ENCODE data around the gene STX8.

Gene STX8

DNA sequence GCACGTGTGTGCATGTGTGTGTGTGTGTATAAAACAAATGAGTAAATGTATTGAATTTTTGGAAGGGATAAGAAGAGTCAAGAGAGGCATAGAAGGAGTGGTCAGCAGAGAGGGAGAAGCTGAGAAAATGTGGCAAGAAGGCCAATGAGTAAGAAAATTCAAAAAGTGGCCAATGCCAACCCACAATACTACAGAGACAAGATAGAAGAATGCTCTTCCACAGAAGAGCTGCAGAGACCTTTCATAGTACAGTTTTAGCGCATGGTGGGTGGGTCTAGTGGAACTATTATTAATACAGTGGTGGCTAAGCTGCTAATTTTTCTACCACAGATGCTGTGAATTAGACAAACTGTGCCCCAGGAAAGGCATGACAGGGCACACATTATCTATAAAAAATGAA, 320.8 kb downstream of the STX8 start:
- Histone ChIP-seq H3K36me3 (ENCODE audit: control insufficient read depth in 2 of 2, insufficient read depth in 1 of 2, low read length in 2 of 2) (no peaks in the 10 kb centered on the region), H3K4me1 (ENCODE audit: control insufficient read depth, insufficient read depth, low read length) (peaks cover 8% of the 10 kb centered on the region; the same call in 1 of the 2 replicates), H3K9me3 (ENCODE audit: control insufficient read depth, insufficient read depth, low read depth, low read length) (no peaks in the 10 kb centered on the region), H3K27ac (ENCODE audit: extremely low read depth, low read depth, low read length) (no peak overlapping the region), H3K4me3 (ENCODE audit: low read depth, low read length) (no peak overlapping the region)
- ChIA-PET POLR2A (no interaction called here), CTCF (no interaction called here)
- TF ChIP-seq ZNF701 (tag by site-specific recombination; IDR thresholded peaks at IDR 0.05), result no peak
- TF ChIP-seq, protein P1, sequence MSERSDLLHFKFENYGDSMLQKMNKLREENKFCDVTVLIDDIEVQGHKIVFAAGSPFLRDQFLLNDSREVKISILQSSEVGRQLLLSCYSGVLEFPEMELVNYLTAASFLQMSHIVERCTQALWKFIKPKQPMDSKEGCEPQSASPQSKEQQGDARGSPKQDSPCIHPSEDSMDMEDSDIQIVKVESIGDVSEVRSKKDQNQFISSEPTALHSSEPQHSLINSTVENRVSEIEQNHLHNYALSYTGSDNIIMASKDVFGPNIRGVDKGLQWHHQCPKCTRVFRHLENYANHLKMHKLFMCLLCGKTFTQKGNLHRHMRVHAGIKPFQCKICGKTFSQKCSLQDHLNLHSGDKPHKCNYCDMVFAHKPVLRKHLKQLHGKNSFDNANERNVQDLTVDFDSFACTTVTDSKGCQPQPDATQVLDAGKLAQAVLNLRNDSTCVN (tag by site-specific recombination; optimal IDR thresholded peaks at IDR 0.05), result no peak
- TF ChIP-seq, protein P2, sequence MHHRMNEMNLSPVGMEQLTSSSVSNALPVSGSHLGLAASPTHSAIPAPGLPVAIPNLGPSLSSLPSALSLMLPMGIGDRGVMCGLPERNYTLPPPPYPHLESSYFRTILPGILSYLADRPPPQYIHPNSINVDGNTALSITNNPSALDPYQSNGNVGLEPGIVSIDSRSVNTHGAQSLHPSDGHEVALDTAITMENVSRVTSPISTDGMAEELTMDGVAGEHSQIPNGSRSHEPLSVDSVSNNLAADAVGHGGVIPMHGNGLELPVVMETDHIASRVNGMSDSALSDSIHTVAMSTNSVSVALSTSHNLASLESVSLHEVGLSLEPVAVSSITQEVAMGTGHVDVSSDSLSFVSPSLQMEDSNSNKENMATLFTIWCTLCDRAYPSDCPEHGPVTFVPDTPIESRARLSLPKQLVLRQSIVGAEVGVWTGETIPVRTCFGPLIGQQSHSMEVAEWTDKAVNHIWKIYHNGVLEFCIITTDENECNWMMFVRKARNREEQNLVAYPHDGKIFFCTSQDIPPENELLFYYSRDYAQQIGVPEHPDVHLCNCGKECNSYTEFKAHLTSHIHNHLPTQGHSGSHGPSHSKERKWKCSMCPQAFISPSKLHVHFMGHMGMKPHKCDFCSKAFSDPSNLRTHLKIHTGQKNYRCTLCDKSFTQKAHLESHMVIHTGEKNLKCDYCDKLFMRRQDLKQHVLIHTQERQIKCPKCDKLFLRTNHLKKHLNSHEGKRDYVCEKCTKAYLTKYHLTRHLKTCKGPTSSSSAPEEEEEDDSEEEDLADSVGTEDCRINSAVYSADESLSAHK (tag by site-specific recombination; IDR thresholded peaks at IDR 0.05), result no peak
- no peak for TF ChIP-seq ZNF324 (tag by site-specific recombination; IDR thresholded peaks at IDR 0.05)
- no peak for TF ChIP-seq KLF8 (tag by site-specific recombination; IDR thresholded peaks at IDR 0.05)
- no peak for TF ChIP-seq MZF1 (tag by site-specific recombination; IDR thresholded peaks at IDR 0.05; ENCODE audit: borderline replicate concordance)
- no peak for TF ChIP-seq ZNF174 (tag by site-specific recombination; IDR thresholded peaks at IDR 0.05)
- TF ChIP-seq, protein P3, sequence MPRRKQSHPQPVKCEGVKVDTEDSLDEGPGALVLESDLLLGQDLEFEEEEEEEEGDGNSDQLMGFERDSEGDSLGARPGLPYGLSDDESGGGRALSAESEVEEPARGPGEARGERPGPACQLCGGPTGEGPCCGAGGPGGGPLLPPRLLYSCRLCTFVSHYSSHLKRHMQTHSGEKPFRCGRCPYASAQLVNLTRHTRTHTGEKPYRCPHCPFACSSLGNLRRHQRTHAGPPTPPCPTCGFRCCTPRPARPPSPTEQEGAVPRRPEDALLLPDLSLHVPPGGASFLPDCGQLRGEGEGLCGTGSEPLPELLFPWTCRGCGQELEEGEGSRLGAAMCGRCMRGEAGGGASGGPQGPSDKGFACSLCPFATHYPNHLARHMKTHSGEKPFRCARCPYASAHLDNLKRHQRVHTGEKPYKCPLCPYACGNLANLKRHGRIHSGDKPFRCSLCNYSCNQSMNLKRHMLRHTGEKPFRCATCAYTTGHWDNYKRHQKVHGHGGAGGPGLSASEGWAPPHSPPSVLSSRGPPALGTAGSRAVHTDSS (tag by site-specific recombination; IDR thresholded peaks at IDR 0.05), result no peak
- TF ChIP-seq ZNF660 (tag by site-specific recombination; IDR thresholded peaks at IDR 0.05), result no peak
- TF ChIP-seq GFI1B (tag by site-specific recombination; IDR thresholded peaks at IDR 0.05), result no peak
- no peak for TF ChIP-seq ZNF221 (tag by site-specific recombination; IDR thresholded peaks at IDR 0.05; ENCODE audit: borderline replicate concordance)
- TF ChIP-seq, protein P4, sequence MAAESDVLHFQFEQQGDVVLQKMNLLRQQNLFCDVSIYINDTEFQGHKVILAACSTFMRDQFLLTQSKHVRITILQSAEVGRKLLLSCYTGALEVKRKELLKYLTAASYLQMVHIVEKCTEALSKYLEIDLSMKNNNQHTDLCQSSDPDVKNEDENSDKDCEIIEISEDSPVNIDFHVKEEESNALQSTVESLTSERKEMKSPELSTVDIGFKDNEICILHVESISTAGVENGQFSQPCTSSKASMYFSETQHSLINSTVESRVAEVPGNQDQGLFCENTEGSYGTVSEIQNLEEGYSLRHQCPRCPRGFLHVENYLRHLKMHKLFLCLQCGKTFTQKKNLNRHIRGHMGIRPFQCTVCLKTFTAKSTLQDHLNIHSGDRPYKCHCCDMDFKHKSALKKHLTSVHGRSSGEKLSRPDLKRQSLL (tag by site-specific recombination; IDR thresholded peaks at IDR 0.05), result no peak
- TF ChIP-seq, protein P5, sequence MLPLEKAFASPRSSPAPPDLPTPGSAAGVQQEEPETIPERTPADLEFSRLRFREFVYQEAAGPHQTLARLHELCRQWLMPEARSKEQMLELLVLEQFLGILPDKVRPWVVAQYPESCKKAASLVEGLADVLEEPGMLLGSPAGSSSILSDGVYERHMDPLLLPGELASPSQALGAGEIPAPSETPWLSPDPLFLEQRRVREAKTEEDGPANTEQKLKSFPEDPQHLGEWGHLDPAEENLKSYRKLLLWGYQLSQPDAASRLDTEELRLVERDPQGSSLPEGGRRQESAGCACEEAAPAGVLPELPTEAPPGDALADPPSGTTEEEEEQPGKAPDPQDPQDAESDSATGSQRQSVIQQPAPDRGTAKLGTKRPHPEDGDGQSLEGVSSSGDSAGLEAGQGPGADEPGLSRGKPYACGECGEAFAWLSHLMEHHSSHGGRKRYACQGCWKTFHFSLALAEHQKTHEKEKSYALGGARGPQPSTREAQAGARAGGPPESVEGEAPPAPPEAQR (tag by site-specific recombination; IDR thresholded peaks at IDR 0.05), result no peak
- TF ChIP-seq MYNN (tag by site-specific recombination; IDR thresholded peaks at IDR 0.05; ENCODE audit: borderline replicate concordance), result no peak
- TF ChIP-seq ZNF239 (tag by site-specific recombination; IDR thresholded peaks at IDR 0.05), result no peak

DNA sequence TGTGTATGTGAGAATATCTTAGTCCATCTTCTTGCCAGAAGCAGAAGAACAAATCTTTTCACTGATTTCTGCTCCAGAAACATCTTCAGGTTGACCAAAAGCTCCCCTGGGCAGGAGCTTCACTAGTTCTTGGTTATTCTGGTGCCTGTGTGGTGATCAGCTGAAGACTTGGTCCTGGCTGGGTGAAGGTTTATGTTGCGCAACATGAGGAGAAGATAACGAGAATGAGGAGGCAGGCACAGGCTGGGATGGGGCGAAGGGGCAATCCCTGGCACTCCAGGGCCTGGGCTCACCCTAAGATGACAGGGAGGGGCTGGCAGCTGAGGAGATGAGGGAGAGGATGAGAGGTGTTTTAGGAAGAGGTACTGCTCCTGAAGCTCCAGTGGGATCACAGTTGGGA, 322.3 kb downstream of the STX8 start:
- no peaks in the 10 kb centered on the region for H3K9me3 ChIP-seq (ENCODE audit: control insufficient read depth, insufficient read depth, low read depth, low read length)
- POLR2A ChIA-PET, result no interaction called here
- H3K4me1 ChIP-seq (ENCODE audit: control insufficient read depth, insufficient read depth, low read length), result peaks cover 8% of the 10 kb centered on the region; the same call in 1 of the 2 replicates
- no peaks in the 10 kb centered on the region for H3K36me3 ChIP-seq (ENCODE audit: control insufficient read depth in 2 of 2, insufficient read depth in 1 of 2, low read length in 2 of 2)
- no peak for TF ChIP-seq ZNF138 (tag by site-specific recombination; IDR thresholded peaks at IDR 0.05; ENCODE audit: borderline replicate concordance)
- no peak for TF ChIP-seq ZFP37 (tag by site-specific recombination; IDR thresholded peaks at IDR 0.05)
- TF ChIP-seq ZFP41 (tag by site-specific recombination; IDR thresholded peaks at IDR 0.05; ENCODE audit: borderline replicate concordance), result no peak
- TF ChIP-seq, protein P6, sequence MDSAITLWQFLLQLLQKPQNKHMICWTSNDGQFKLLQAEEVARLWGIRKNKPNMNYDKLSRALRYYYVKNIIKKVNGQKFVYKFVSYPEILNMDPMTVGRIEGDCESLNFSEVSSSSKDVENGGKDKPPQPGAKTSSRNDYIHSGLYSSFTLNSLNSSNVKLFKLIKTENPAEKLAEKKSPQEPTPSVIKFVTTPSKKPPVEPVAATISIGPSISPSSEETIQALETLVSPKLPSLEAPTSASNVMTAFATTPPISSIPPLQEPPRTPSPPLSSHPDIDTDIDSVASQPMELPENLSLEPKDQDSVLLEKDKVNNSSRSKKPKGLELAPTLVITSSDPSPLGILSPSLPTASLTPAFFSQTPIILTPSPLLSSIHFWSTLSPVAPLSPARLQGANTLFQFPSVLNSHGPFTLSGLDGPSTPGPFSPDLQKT (IDR thresholded peaks at IDR 0.05; ENCODE audit: borderline replicate concordance, low read depth, low read length), result no peak
- TF ChIP-seq, protein P7, sequence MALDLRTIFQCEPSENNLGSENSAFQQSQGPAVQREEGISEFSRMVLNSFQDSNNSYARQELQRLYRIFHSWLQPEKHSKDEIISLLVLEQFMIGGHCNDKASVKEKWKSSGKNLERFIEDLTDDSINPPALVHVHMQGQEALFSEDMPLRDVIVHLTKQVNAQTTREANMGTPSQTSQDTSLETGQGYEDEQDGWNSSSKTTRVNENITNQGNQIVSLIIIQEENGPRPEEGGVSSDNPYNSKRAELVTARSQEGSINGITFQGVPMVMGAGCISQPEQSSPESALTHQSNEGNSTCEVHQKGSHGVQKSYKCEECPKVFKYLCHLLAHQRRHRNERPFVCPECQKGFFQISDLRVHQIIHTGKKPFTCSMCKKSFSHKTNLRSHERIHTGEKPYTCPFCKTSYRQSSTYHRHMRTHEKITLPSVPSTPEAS (tag by site-specific recombination; IDR thresholded peaks at IDR 0.05), result no peak
- no peak for TF ChIP-seq ZNF76 (tag by site-specific recombination; IDR thresholded peaks at IDR 0.05; ENCODE audit: borderline replicate concordance, low read depth)
- no peak for TF ChIP-seq MYNN (tag by site-specific recombination; IDR thresholded peaks at IDR 0.05; ENCODE audit: borderline replicate concordance)
- TF ChIP-seq ZNF121 (tag by site-specific recombination; IDR thresholded peaks at IDR 0.05), result no peak
- TF ChIP-seq ZNF140 (tag by site-specific recombination; IDR thresholded peaks at IDR 0.05), result no peak
- CTCF ChIA-PET, result no interaction called here
- no peak overlapping the region for H3K27ac ChIP-seq (ENCODE audit: extremely low read depth, low read depth, low read length)
- H3K4me3 ChIP-seq (ENCODE audit: low read depth, low read length), result no peak overlapping the region

Data from HEK293 (cell line).